NCI-H510A (cell line): ENCODE data around the gene MYZAP.

Experiments
- DNase-seq: peaks from one replicate; lab custom pipeline; 2025; lab: John Stamatoyannopoulos, UW

MYZAP gene

DNA sequence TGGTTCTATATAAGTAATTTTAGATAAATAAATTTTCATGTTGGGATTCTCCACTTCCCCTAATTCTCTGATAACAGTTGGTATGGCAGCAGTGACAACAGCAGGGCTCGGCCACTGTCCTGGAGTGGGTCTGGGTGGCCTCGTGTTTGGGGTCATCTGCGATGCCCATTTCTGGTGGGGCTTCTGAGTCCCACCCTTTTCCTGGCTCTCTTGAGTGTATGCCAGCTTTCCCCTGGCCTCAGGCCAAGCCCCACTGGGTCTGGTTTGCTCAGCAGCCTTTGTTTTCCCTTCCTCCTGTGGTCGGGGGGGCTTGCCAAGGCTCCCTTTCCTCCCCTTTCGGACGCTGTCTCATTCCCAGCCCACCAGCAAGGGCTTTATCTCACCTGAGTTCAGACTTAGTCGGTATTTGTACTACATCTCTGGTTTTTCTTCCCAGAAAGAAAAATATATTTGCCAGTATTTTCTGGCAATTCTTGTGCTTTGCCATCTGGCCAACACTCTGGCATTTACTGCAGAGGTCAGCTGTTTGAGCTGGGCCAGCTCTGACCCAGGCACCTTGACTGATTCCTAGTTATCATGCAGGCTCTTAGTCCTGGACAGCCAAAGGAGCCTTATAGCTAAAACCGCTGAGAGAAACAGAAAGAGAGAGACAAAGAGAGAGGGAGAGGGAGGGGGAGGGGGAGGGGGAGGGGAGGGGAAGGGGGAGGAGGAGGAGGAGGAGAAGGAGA lies 35.2 kb downstream of the MYZAP start:
- DNase-seq = no peak

DNA sequence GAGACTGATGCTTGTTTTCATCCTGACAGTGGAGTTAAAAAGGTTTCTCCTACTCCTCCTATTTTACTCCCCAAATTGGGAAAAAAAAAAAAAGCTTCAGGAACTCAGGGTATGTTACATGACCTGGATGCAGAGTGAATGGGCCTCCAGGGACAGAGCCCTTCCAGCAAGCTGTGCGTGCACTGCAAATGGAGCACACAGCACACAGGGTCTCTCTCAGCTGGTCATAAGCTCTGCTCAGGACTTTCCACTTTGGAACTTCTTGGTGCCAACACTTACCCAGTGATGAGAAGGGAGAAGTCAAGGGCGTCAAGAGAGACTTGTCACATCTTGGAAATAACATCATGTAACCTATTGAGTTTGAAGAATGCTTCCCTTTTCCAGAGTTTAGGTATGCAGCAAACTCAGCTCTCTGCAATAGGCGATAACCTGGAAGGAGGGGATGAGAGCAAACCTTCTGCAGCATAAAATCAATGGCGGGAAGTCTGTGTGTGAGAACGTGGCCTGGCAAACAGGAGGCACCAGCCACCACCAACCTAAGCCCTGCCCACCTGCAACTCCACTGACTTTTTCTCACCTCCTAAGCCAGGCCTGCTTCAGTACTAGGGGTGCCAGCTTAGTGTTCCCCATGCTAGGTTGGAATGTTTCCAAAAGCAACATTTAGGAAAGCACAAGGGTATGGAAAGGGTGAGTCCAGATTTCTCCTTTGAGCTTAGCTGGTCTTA lies 39.8 kb downstream of the MYZAP start:
- DNase-seq = no peak

GRCh38 chr15:57634290-57634689 lies 42.6 kb downstream of the MYZAP start:
- DNase-seq = no peak

DNA sequence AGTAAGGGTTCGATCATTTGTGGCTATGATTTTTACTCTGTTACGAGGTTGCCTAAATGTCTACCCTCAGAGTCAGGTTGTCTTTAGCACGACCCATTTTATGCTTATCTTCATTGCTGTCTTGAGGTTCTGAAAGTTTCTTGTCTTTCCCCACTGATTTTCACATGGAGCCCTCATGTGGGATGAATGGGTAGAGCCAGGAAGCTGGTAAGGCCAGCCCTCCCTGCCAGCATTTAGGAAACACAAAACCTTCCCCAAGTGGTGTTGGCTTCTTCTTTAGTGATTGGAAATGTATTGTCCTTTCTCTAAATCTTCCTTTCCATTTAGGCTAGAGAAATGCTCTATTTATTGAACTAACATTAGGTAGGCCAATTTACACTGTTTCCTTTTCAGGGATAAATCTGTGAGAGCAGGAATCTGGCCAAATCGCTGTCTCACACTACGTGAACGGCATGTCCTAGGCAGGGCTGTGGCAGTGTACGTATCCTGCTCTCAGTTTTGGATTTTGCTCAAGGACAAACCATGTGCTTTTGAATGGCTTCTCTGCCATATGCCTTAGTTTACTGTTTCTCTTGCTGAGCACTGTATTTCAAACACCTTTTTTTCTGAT lies 43.7 kb downstream of the MYZAP start:
- no peak for DNase-seq

DNA sequence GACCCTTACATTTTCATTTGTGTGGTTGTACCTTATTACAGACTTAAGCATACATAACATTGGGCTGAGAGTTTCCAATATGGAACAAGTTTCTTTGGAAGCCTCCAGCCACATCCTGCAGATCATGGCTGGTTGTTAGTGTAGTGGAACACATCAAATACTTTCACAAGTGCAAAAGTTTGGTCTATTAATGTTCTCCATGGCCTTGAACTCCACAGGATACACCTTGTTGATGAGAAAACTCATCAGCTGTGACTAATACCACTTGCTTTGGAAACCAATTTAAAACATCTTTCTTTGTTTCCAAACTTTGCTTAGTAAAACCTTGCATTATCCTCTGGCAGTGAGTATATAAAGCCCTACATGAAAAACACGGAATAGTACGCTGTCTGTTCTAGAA lies 46.1 kb downstream of the MYZAP start:
- DNase-seq = no peak

DNA sequence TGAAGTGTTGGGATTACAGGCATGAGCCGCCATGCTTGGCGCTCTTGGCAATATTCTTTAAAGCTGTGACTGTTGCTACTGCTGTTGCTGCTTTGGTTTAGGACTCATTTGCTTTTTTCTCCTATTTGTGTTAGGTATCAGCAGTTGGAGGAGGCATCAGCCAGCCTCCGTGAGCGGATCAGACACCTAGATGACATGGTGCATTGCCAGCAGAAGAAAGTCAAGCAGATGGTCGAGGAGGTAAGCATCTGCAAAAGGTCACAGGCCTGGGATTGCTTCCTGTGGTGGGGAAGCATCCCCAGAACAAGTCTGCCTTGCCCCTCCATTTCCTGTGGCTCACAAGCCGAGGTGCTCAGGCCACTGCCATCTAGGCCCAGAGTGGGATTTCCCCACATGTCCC lies 47.6 kb downstream of the MYZAP start:
- DNase-seq = no peak

DNA sequence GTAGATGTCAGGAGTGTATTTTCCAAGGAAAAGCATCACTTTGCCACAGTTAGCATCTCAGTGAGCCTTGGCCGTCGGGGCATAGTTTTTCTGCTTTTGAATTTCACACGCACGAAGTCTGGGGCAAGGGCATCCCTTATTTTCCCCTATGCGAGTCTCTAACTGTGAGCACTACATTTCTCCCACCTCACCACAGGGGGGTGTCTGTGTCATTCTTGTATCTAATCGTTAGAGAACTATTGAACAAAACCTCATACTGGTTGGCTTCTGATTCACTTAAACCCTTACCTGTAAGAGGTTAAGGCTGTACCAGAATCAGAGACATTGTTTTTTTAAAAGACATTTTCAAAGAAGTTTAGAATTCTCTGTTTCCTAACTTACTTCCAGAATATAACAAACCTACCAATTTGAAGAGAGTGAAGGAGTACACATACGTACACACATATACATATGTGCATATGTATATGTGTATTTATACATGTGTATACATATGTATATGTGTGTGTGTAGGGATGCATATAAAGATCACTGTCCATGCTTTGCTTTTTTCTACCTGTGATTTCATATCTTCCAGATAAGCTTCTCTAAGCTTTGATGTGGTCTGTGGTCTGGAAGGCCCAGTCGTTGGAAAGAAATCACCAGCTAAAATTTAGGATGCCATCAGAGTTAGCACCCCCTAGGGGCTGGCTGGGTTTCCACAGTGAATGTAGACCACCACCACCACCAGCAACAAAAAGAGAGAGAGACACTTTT lies 49.4 kb downstream of the MYZAP start:
- DNase-seq = no peak

DNA sequence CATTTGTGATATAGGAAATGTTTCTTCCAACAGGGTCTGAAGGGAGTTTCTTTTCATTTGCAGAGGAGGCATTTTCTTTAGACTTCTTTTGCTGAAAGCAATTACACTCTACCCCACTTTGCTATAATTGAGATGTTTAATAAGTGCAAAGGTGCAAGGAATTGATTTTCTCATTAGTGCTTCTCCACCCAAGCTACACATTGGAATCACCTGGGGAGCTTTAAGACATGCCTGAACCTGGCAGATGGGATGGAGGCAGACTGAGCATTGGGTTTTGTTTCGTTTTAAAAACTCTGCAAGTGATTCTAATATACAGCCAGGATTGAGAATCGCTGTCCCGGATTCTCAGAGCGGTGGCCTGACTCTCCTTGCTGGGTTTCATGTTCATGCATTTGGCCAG lies 52.1 kb downstream of the MYZAP start:
- no peak for DNase-seq

DNA sequence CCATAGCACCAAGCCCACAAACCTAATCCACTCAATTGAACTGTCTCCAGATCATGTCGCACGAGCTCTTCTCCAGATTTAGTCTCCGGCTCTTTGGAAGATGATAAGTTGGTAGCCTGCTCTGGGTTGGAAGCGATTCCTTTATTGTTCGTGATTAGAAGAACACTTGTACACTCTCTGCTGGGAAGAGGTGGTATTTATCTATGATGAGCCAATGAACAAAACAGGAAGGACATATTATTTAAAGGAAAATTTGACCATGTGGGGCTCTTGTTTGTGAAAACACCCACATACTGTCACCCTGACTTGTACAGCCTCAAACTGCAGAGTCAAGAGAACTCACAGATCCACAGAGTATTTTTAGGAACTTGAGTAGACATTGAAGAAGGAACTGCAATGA lies 54.4 kb downstream of the MYZAP start:
- no peak for DNase-seq

DNA sequence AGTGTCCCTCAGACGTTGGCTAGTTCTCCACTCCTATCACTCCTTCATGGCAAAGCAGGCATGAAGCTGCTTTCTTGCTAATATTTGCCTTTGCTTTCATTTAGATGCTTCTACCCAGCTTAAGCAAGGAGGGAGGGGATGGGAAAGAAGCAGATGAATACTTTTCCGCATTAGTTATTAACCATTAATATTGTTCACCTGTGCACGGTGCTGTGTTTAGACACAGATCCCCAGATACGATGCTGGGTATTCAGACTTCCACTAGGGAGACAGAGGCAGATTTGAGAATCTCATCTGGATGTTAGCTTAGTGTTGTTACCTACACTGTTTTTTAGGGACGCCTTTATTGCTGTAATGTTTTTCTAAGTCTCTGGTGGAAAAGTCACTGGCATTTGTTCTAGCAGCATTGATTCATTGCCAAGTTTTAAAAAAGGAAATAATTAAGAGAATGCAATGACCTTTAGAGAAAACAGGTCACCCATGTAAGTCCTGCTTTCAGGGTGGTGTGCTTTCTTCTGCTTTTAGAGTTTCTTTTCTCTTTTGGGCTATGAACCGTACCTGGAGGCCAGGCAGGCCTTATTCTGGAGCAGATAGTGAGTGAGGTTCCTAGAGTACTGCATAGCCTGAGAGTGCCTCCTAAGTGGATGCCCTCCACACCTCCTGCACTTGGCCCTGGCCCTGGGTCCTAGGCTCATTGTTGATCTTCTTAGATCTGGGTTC lies 55.5 kb downstream of the MYZAP start:
- no peak for DNase-seq

- DNase-seq = no peak
These were observed 56.1 kb downstream of the MYZAP start for GRCh38 chr15:57647791-57648130.

- no peak for DNase-seq
These were observed 57.4 kb downstream of the MYZAP start for GRCh38 chr15:57649138-57649537.

GRCh38 chr15:57651445-57651844 lies 59.7 kb downstream of the MYZAP start:
- DNase-seq = no peak

DNA sequence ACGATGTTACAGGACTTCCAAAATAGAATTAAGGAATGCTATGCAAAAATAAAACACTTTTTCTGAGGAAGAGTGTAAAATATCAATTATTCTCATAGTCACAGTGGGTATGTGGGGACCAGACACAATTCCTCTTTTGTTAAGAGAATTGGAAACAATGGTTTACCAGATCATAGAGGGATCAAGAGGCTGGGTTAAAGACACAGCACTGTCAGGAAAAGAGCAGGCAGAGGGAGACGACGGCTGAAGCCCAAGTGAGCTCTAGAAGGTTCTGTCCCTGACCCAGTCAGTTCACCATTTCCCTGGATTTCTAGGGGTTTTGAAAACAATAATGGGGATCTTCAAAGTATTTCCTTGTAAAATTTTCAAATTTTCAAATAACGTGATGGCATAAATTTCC lies 60.8 kb downstream of the MYZAP start:
- DNase-seq = no peak

DNA sequence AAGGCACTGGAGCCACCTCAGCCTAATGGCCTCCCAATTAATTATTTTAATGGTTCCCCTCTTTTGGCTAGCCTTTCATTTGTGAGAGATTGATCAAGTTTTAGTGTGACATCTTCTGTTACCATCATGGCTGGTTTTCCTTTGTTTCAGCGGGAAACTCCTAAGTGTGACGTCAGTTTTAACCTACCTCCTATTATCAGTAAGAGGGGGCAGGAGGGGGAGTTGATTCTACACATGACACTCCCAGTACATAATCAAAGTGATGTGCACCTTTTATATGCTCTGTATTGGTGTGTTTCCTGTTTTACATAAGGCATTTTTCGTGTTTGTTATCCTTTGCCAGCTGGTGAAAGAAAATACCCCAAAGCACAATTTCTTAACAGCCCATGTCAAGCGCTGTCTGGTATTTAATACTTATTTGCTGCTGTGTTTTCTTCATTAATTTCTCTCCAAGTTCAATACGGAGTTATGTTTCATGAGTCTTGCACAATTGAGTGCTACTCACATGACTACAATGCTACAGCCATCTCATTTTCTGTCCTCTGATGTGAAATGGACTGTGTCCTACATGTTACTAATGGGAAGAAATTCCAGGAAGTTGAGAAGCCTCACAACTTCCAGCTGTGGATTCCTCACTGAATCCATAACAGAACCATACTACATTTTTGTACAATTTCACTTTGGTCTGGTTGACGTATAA lies 62.6 kb downstream of the MYZAP start:
- DNase-seq = no peak

GRCh38 chr15:57655053-57655452 lies 63.3 kb downstream of the MYZAP start:
- DNase-seq = no peak

- DNase-seq = no peak
These were observed 64.1 kb downstream of the MYZAP start for GRCh38 chr15:57655809-57656208.

GRCh38 chr15:57656434-57656833 lies 64.7 kb downstream of the MYZAP start:
- no peak for DNase-seq

DNA sequence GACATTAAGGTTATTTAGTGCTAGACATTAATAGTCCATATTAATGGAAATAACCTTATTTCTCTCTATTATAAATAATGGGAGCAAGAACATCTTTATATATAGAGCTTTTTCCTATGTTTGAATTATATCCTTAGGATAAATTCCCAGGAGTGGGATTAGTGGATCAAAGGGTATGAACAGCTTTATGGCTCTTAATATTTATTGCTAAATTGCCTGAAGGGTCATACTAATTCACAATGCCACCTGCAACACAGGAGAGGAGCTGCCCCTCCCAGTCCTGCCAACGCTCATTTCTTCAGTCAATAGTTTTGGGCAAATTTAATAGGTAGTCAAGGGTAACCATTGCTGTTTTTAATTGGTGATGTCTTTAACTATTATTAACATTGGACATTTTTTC lies 65.9 kb downstream of the MYZAP start:
- DNase-seq = no peak

GRCh38 chr15:57662091-57662744 lies 70.5 kb downstream of the MYZAP start:
- no peak for DNase-seq

DNA sequence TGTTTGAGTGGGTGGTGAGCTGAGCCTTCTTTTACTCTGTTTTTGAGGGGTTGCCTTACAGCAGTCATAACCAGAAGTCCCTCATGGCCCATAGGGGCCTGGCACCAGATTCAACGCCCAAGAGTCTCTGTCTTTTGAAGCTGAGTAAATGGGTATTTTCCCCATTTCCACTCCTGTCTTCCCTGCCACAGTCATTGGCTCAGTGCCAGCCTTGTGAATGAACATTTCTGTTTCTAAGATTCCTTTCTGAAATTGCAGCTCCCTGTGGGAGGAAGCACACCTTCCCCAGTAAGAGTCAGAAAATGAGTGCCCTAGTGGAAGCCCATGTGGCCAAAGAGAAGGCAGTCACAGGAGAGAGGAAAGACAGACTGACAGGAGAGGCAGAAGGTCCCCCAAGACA lies 71.1 kb downstream of the MYZAP start:
- no peak for DNase-seq
